C4-2B (cell line): ENCODE results near the gene LARGE1.

Experiments
- ZFX ChIP-seq: fragments of 450-650 bp; IDR thresholded peaks from 2 replicates; pipeline ENCODE4 v1.6.1; 2017
- TF ChIP-seq, protein P1 (sequence below): fragments of 450-650 bp; conservative IDR thresholded peaks from 2 replicates; pipeline ENCODE4 v1.5.1; 2017; ENCODE audit warnings: mild to moderate bottlenecking

DNA sequence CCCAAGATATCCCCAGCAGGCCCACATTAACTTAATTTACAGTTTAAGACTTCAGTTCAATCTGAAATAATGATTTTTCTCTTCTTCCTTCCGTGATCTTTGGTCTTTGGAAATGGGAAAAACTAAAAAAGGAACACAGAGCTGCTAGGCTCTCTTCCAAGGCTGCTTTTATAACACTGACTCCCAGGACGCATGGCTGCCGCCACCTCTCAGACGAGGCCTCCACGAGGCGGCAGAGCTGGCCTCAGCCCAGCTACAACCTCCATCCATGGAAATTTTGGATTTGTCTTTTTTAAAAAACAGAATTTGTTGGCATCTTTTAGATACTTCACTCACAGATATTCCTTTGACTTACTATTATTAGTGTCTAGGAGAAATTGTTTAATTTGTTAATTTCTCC is 476.6 kb downstream of the LARGE1 start:
- TF ChIP-seq, protein P1, sequence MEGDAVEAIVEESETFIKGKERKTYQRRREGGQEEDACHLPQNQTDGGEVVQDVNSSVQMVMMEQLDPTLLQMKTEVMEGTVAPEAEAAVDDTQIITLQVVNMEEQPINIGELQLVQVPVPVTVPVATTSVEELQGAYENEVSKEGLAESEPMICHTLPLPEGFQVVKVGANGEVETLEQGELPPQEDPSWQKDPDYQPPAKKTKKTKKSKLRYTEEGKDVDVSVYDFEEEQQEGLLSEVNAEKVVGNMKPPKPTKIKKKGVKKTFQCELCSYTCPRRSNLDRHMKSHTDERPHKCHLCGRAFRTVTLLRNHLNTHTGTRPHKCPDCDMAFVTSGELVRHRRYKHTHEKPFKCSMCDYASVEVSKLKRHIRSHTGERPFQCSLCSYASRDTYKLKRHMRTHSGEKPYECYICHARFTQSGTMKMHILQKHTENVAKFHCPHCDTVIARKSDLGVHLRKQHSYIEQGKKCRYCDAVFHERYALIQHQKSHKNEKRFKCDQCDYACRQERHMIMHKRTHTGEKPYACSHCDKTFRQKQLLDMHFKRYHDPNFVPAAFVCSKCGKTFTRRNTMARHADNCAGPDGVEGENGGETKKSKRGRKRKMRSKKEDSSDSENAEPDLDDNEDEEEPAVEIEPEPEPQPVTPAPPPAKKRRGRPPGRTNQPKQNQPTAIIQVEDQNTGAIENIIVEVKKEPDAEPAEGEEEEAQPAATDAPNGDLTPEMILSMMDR, result no peak
- TF ChIP-seq ZFX, result no peak
